ENCODE data around the gene SERPINB7. TPM values are rescaled to one million over a fixed set of nuclear protein-coding genes. Genes with fewer than 3 reads are reported as not detected.

SERPINB7 gene
- total and polyA plus RNA-seq, 2 experiments from 2014 or later = not detected

DNA sequence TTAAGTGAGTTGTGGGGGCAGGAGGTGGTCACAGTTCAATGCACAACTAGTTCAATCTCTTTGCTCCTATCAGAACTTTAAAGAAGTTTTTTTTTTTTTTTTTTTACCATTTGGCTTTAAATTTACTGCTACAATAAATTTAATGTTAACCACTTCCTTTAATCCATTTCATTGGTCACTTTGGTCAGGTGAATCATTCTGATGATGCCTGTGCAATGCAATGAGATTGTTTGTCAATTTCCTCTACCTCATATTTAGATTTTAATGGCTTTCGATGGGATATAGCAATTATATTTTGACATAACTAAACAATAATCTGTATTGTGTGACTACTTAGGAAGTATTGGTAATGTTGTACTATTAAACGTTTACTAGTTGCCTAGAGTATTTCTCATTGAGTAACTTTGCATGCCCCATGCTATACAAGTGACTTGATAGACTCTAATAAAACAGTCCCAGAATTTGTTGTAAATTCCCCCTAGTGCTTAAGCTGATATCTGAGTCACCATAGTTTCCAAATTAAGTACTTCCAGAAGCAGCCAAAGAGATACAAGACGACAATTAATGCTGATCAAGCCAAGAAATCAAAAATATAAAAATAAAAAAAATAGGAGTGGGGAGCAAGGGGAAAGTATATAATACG lies 59.4 kb downstream of the SERPINB7 start:
- no peaks in the 10 kb centered on the region for H3K9me3 Mint-ChIP-seq
- no peaks in the 10 kb centered on the region for H3K79me2 ChIP-seq (replicated peaks; ENCODE audit: insufficient read depth)
- TF ChIP-seq ZNF462 (CRISPR knock-in tag; IDR thresholded peaks at IDR 0.05) (no peak), JUNB (IDR thresholded peaks at IDR 0.05; ENCODE audit: unreplicated experiment) (no peak), NANOG (IDR thresholded peaks at IDR 0.05; ENCODE audit: borderline replicate concordance) (no peak), ETS1 (IDR thresholded peaks at IDR 0.05) (no peak), CREB1 (CRISPR knock-in tag; IDR thresholded peaks at IDR 0.05; ENCODE audit: low read depth) (no peak), EZH2phosphoT487 (IDR thresholded peaks at IDR 0.05; ENCODE audit: unreplicated experiment) (no peak), POLR2AphosphoS5 (IDR thresholded peaks at IDR 0.05; ENCODE audit: low read depth) (no peak), ZNF114 (CRISPR knock-in tag; IDR thresholded peaks at IDR 0.05) (no peak), EZH2 (IDR thresholded peaks at IDR 0.05; ENCODE audit: low read depth, unreplicated experiment) (no peak), ZNF331 (CRISPR knock-in tag; IDR thresholded peaks at IDR 0.05; ENCODE audit: low read depth) (no peak), STAT1 (IDR thresholded peaks at IDR 0.05; ENCODE audit: unreplicated experiment) (no peak), REST (IDR thresholded peaks at IDR 0.05; ENCODE audit: unreplicated experiment) (no peak)
- TF ChIP-seq, protein P1, sequence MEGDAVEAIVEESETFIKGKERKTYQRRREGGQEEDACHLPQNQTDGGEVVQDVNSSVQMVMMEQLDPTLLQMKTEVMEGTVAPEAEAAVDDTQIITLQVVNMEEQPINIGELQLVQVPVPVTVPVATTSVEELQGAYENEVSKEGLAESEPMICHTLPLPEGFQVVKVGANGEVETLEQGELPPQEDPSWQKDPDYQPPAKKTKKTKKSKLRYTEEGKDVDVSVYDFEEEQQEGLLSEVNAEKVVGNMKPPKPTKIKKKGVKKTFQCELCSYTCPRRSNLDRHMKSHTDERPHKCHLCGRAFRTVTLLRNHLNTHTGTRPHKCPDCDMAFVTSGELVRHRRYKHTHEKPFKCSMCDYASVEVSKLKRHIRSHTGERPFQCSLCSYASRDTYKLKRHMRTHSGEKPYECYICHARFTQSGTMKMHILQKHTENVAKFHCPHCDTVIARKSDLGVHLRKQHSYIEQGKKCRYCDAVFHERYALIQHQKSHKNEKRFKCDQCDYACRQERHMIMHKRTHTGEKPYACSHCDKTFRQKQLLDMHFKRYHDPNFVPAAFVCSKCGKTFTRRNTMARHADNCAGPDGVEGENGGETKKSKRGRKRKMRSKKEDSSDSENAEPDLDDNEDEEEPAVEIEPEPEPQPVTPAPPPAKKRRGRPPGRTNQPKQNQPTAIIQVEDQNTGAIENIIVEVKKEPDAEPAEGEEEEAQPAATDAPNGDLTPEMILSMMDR (conservative IDR thresholded peaks at IDR 0.05; ENCODE audit: low read depth in 2 of 2) = no peak
- no peaks in the 10 kb centered on the region for H3K36me3 Mint-ChIP-seq (ENCODE audit: low read depth)
- no peaks in the 10 kb centered on the region; the same call in 2 of the 3 replicates for H3K4me1 Mint-ChIP-seq
- no peak overlapping the region for H3K27ac Mint-ChIP-seq
- H3K4me3 ChIP-seq = no peak overlapping the region
- no peaks in the 10 kb centered on the region for H3K4me1 ChIP-seq (ENCODE audit: insufficient read depth)
- ATAC-seq (no peak), DNase-seq (ENCODE audit: low spot score) (no peak)
- no peaks in the 10 kb centered on the region for H3F3A ChIP-seq (replicated peaks; ENCODE audit: low read depth)
- no peak overlapping the region for H3K27ac ChIP-seq (ENCODE audit: low read depth)
- no peak overlapping the region for H2AFZ ChIP-seq
- H3K4me3 Mint-ChIP-seq = no peak overlapping the region
- no peaks in the 10 kb centered on the region for H3K9me2 ChIP-seq (ENCODE audit: insufficient read depth)
- no peak overlapping the region for H3K4me2 ChIP-seq
- no peaks in the 10 kb centered on the region for H3K36me3 ChIP-seq (ENCODE audit: insufficient read depth)
- H4K20me1 ChIP-seq (replicated peaks; ENCODE audit: insufficient read depth) = no peaks in the 10 kb centered on the region
- no peaks in the 10 kb centered on the region for H3K27me3 Mint-ChIP-seq (ENCODE audit: insufficient read depth, low read depth, poor library complexity)
- H3K27me3 ChIP-seq (ENCODE audit: insufficient read depth) = no peaks in the 10 kb centered on the region
